HG02973 (cell line): ENCODE measurements around the gene CYBRD1.
A peak's percentile ranks its signal among the peaks of the same experiment; 100 is the strongest.
"Not testable (repeated sequence)": the region's sequence is repeated elsewhere in the genome, so short reads cannot be mapped to it uniquely, and the experiment has no call there.

Experiments used
- ATAC-seq: cut with Tn5 transposase; IDR thresholded peaks from one replicate; pipeline ENCODE4 v1.9.1; 2021; ENCODE audit warnings: moderate library complexity; ENCODE audit not compliant: unreplicated experiment

Gene CYBRD1

GRCh38 chr2:171522052-171522787, at the start of gene CYBRD1:
Gene CYBRD1 (plus strand): TSS chr2:171522474. CDS start chr2:171522546, 72 bp downstream.
- ATAC-seq: peak; percentile 53

- no peak for ATAC-seq
Observed at GRCh38 chr2:171475979-171476378, 46.3 kb upstream of the CYBRD1 start.

GRCh38 chr2:171478345-171478744, 43.9 kb upstream of the CYBRD1 start:
- ATAC-seq: no peak

DNA sequence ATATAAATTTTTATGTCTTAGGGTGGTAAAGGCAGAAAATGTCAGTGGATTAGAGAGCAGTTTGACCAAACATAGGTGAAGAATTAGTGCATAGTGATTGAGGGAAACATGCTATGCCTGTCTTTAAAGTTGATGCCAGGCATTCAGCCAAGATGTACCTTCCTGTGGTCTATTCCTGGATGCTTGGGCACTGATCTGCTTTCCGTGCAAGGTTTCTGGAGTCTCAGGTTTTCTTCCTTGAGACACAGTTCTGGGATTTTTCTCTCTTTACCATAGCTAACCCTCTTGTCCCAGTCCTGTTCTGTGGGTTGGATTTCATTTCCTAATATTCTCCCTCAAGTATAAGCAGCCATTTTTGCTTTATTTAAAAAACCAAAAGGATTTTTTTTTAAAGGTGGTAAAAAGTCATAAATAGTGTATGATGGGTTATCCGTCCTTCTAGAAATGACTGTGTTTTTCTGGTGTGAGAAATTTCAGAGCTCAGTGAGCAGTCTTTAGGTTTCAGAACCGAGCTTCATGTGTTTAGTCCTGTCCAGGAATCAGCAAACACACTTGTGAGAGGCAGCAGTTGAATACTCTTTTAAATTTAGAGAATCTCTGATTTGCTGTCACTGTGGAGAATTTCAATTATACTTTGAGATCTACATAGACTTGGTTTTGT, 43.0 kb upstream of the CYBRD1 start:
- ATAC-seq: peak; percentile 68

DNA sequence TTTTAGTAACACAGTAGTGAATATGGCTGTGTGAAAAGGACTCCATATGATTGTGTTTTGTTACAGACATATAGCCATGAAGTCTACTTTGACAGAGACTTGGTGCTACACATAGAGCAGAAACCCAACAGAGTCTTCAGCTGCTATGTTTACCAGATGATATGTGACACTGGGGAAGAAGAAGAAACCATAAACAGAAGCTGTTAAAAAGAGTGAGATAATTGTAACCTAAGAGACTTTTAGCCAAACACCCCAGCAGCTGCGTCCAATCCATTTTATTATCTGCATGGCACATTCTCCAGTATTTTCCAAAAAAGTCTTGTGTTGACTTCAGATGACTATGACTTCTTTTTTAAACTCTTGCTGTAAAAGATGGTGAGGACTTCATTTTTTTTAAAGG, 41.4 kb upstream of the CYBRD1 start:
- ATAC-seq: no peak

DNA sequence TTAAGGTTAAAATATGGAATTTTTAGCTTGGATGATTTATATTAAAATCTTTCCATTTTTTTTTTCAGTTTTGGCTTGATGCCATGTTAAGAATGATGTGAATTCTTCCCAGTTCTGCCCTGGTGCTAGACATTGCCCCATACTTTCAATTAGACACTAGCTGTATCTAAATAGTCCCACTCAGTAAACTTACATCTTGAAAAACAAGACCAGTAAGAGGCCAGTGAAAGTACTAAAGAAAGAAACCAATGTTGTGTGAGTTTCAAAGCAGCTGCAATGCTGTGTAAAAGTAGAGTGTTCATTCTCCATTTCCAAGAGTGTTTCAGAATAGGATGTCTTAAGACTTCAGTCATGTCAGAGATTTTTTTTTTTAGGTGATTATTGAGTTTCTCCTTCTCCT, 40.0 kb upstream of the CYBRD1 start:
- ATAC-seq: no peak

- no peak for ATAC-seq
Observed at GRCh38 chr2:171482877-171483276, 39.4 kb upstream of the CYBRD1 start.

DNA sequence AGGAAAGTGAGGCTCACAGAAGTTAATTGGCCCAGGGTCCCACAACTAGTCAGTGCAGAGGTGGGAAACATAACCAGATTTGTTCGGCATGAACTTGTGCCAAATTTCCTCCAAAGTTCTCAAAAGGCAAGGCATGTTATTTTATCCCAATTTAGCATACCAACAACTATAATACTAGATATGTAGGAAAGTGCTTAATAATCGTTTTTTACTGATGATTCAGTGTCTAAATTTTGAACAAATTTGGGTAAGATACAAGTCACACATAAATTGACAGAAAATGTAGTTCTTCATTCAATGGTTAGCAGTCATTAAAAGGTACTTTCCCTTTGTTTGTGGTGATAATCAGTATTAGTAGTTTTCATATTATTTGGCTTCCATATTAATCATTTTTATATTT, 38.5 kb upstream of the CYBRD1 start:
- ATAC-seq: no peak

GRCh38 chr2:171485116-171485515, 37.2 kb upstream of the CYBRD1 start:
- ATAC-seq: no peak

DNA sequence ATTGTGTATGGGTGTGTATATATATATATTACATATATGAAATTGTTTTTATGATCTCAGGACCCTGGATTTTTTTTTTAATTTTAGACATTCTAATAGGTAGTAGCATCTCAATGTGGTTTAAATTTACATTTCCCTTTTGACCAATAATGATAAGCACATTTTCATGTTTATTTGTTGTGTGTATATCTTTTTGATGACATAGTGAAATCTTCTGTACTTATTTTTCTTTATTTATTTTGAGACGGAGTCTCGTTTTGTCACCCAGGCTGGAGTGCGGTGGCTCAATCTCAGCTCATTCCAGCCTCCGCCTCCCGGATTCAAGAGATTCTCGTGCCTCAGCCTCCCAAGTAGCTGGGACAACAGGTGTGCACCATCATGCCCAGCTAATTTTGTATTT, 35.1 kb upstream of the CYBRD1 start:
- ATAC-seq: no peak

DNA sequence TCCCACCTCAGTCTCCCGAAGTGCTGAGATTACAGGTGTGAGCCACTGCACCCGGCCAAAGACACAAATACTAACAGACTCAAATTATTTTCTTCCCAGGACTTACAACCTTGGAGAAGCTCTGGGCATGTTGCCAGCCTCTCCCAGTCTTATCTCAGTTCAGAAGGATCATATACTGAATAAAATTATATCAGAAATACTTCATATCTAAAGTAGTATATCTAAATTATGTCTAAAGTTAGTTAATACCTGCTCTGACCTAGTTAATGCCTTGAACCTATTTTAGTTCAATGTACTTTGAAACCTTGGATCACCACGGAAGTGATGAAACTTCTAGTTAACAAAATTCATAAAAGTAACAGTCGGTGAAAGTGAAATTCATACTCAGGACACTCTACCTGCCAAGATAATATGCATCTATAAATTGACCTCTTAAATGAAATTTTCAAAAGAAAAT, 34.4 kb upstream of the CYBRD1 start:
- no peak for ATAC-seq

GRCh38 chr2:171490577-171490976, 31.7 kb upstream of the CYBRD1 start:
- no peak for ATAC-seq

- ATAC-seq: no peak
Observed at GRCh38 chr2:171491292-171491691, 31.0 kb upstream of the CYBRD1 start.

GRCh38 chr2:171492664-171493063, 29.6 kb upstream of the CYBRD1 start:
- ATAC-seq: no peak

DNA sequence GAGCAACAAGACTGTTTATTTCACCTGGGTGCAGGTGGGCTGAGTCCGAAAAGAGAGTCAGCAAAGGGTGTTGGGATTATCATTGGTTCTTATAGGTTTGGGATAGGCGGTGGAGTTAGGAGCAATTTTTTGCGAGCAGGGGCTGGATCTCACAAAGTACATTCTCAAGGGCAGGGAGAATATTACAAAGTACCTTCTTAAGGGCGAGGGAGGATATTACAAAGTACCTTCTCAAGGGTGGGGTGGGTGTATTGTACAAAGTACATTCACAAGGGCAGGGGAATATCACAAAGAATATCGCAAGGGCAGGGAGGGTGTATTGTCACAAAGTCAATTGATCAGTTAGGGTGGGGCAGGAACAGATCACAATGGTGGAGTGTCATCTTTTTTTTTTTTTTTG, 24.6 kb upstream of the CYBRD1 start:
- not testable (repeated sequence) for ATAC-seq

- ATAC-seq: no peak
Observed at GRCh38 chr2:171505374-171505773, 16.9 kb upstream of the CYBRD1 start.

- peak; percentile 76 for ATAC-seq
Observed at GRCh38 chr2:171509945-171510731, 12.1 kb upstream of the CYBRD1 start.

- no peak for ATAC-seq
Observed at GRCh38 chr2:171512014-171512413, 10.3 kb upstream of the CYBRD1 start.

DNA sequence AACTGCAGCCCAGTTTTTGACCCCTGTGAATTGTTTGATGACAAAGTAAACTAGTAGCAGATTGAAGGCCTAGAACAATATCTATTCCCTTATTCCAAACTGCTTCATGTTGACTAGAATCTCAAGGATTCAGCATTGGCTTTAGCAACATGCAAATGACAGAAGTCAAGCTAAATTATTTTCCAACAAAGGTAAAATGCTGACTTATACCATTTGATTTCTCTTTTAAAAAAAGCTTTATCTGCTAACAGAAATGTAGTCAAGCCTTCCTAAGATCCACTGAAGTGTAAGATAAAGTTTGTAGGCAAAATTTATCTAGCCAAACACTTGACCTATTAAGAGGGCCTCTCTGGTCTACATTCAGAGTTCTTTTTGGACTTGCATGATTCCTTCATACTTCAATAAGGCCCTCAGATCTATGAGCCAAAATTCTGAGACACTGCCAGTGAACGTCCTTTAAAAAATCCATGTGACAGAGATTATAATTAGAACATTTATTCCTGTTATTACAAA, 9.5 kb upstream of the CYBRD1 start:
- ATAC-seq: no peak

- no peak for ATAC-seq
Observed at GRCh38 chr2:171513719-171514160, 8.5 kb upstream of the CYBRD1 start.

- no peak for ATAC-seq
Observed at GRCh38 chr2:171514908-171515582, 7.2 kb upstream of the CYBRD1 start.
